Measurements from ENCODE around the gene TLR8. TPM values are rescaled to one million over a fixed set of nuclear protein-coding genes. Genes with fewer than 3 reads are reported as not detected.
"Not testable (repeated sequence)": the region's sequence is repeated elsewhere in the genome, so short reads cannot be mapped to it uniquely, and the experiment has no call there.

TLR8 gene
- total RNA-seq, 1 donor from 2014 or later: not detected

DNA sequence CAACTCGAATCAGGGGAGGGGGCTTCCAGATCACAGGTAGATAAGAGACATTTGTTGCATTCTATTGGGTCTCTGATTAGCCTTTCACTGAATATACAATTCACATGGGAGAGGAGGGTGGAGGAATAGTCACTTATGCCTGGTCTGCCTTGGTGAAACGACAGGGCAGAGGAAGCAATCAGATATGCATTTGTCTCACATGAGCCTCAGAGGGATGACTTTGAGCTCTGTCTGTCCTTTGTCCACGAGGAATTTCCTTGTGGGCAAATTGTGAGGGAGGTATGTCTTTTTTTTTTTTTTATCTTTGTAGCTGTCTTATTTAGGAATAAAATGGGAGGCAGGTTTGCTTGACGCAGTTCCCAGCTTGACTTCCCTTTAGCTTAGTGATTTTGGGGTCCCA is 40.0 kb downstream of the TLR8 start:
- DNase-seq (ENCODE audit: low read depth, low spot score): no peak

DNA sequence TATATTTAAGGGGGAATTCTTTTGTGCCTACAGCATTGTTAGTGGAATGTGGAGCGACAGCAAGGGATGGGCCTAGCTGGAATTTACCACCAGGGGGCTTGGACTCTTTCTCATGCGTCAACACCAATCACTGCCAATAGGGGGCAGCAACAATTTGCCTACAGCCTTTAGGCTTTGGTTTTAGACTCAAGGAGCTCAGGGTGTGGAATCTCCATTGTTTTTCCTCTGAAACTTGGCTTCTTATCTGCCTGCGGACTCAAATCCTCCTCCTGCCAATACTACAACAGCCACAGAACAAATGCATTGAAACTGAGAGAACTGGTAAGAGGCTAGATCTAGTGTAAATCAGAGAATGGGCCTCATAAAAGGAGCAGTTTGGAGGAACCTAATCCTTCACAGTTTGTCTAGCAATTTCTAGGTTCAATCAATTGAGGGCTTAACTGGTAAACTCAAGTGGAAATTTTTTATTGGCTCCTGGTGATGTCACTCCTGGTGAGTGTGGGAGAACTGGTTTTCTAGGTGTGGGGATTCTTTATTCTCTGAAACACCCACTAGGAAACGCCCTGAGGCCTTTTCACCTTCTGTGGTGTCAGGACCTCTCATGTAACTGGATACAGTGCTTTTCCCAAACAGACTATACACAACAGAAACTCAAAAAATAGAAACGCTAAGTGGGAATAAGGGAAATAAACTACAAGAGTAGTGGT is 40.6 kb downstream of the TLR8 start:
- peak; percentile 71 for DNase-seq (ENCODE audit: low read depth, low spot score)

DNA sequence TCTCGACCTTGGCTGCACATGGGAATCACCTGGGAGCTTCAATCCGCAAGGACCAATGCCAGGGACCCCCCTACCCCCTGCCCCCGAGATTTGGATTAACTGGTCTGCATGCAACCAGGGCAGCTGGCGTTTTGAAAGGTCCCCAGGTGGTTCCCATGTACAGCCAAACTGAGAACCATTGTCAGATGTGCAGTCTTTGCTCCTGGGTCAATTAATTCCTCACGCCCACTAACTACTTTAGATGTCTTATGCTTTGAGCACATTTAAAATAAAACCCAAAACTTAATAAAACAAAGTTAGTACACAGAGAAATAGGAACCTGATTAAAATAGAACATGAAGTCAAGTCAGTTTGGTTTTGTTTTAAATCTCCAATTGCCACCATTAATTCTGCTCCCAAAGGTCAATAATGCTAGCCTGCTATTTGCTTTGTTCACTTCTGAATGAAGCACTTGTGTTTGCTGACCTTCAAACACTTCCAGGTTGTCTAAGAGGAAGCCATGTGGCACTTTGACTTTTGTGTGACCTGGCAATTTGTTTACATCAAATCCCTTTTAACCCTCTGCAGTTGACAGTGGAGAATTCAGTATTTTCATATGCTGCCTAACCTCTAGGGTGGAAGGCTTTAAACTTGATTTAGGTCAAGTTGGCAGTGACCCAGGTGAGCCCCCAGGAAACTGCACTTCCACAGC is 41.3 kb downstream of the TLR8 start:
- DNase-seq (ENCODE audit: low read depth, low spot score): no peak

DNA sequence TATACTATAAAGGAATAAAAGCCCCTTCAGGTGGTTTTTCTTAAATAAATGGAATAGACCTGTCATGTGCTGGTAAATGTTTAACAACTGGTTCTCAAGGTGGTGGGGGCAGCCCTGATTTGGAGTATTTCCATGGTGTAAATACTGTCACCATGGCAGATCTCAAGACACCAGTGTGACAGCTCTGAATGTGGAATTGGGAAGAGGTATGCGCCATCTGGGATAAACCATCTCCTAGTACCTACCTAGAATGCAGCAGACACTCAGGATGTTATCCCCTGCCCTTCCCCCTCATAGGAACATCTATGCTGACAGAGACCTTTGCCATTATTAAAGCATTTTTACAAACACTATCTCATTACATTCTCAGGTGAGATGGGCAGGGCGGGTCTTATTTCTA is 42.1 kb downstream of the TLR8 start:
- no peak for DNase-seq (ENCODE audit: low read depth, low spot score)

DNA sequence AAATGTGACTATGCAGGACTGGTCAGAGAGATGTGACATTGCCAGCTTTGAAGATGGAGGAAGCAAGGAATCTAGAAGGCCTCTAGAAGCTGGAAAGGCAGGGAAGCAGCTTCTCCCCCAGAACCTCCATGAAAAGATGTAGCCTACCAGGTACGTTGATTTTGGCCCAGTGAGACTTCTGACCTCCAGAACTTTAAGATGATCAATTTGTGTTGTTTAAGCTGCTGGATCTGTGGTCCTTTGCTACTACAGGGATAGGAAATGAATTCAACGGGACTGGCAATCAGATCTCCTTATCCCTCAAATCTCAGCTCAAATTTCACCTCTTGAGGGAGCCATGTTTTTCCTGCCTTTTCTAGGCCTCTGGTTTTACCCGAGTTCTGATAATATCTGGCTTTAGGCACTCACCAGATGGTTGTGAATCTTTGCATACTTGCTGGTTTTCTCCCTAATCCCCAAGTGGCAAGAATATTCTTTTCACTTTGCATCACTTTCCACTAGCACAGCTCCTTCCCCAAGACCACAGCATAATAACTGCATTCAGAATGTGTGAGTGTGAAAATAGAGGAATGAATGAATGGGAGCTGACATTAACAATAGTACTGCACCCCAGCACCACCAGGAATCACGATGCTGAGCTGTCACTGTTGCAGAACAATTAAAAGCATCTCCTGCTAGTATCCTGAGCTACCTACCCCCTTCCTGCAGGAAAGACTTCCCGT is 42.9 kb downstream of the TLR8 start:
- no peak for DNase-seq (ENCODE audit: low read depth, low spot score)

DNA sequence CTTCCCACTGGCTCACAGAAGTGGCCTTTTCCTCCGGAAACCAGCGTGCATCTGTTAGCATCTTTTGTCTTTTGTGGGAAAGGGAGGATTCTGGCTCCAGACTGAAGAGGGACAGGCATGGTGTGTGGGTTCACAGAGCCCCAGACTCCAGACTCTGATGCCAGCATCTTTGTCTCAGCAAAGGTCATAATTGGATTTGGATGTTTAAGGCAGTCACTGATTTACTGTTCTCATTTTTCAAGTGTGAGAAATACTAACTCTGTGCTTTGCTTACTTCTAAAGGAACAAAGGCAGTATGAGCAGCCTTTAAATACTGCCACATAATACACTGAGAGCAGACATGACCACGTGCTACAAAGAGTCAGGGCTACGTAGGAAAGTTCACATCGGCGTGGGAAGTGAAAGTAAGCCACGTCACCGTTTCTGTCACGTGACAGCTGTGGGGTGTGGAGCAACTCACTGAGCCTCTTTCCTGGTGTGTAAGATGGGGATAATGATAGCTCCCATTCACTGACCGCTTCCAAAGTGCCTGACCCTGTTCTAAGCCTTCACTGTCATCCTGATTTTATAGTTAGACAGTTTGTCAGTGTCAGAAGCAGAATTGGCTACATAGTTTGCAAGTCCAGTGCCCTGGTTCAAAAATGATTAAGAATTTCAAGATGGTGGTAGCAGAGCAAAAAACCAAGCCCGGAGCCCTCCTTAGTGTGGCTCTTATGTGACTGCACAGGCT is 43.7 kb downstream of the TLR8 start:
- peak; percentile 68 for DNase-seq (ENCODE audit: low read depth, low spot score)

DNA sequence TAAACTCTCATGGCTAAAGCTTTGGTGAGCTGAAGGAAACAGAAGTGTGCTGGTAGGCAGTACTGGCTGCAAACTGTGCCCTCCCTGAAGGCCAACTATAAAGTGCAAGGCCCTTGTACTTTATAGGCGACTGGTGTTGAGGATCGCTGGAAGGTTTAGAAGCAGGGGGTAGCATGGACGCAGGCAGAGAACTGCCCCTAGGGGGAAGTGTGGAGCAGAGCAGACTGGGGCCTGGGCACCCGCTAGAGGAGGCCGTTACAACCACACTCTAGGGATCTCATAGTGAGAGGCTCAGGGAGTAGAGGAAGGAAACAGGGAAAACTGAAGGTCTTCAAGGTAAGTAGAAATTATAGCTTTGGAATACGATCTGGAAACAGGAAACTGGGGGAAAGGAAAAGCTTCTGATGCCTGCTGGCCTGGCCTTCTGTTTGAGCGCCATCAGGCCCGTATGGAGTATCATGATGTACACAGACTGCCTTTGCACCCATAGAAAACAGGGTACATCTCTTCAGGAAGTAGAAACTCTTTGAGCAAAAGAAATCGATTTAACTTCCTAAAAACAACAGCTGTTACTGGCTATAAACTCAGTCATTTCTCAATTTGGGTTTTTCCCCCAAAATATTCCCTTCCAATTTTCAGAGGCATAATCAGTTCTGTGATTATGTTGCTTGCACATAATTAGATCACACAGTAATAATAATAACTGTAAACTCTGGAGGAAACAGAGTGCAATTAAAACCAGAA is 44.6 kb downstream of the TLR8 start:
- no peak for DNase-seq (ENCODE audit: low read depth, low spot score)

DNA sequence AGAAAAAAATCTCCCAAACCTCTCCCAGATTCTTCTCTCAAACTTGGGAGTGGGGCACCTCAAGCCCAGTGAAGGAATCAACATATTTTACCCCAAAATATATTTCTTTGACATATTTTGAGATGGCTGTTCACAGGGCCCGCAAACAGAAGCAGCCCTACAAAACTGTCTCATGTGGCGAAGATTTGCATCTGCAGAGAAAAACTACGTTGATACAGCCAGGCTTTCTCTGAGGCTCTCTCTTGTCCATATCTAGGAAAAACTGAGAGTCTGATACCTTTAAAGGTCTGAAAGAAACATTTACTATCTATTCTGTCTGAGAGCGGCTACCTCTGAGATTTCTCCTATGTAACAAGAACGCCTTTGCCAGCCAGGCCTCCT is 45.2 kb downstream of the TLR8 start:
- no peak for DNase-seq (ENCODE audit: low read depth, low spot score)

DNA sequence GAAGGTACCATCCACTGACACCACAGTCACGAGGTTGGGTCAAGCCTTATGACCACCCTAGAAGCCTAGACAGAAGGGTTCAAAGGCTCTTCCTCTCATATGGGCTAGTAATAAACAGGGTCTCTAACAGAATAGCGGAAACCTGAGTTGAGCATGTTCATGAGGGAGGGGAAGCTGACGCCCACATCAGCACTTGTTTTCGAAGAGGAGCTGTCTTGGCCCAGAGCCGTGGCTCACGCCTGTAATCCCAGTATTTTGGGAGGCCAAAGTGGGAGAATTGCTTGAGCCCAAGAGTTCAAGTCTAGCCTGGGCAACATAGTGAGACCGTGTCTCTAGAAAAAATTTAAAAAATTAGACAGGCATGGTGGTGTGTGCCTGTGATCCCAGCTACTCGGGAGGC is 47.0 kb downstream of the TLR8 start:
- DNase-seq (ENCODE audit: low read depth, low spot score): no peak

DNA sequence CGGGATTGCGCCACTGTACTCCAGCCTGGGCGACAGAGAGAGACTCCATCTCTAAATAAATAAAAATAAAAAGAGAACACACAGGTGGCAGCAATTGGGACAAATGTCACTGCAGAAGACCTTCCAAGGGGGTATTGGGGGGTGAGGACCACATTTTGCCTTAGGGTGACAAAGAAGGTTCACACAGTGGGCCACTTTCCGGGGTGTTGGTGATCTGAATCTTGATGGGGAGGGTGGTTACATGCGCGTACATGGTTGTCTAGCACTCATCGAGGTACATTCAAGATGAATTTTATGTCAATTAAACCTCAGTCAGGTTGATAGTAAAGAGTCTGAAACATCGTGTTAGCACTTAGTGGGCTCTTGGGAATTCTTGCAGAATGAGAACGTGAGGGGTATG is 48.0 kb downstream of the TLR8 start:
- DNase-seq (ENCODE audit: low read depth, low spot score): no peak

DNA sequence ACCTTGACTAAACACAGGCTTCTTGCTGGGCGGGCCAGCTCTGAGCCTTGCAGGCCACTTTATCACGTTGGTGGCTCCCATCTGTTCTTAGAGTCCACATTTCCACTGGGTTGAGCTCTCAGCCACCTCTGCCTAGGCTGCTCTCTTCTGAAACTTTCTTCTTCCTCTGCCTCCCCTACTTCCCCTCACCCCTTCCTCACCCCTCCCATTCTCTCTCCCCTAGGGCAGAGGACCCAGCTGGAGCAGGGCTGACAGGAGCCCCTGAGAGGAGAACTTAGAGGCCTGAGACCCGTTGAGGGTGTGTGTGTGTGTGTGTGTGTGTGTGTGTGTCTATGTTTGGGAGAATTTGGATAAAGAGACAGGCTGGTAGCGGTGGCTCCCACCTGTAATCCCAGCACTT is 48.6 kb downstream of the TLR8 start:
- DNase-seq (ENCODE audit: low read depth, low spot score): no peak

DNA sequence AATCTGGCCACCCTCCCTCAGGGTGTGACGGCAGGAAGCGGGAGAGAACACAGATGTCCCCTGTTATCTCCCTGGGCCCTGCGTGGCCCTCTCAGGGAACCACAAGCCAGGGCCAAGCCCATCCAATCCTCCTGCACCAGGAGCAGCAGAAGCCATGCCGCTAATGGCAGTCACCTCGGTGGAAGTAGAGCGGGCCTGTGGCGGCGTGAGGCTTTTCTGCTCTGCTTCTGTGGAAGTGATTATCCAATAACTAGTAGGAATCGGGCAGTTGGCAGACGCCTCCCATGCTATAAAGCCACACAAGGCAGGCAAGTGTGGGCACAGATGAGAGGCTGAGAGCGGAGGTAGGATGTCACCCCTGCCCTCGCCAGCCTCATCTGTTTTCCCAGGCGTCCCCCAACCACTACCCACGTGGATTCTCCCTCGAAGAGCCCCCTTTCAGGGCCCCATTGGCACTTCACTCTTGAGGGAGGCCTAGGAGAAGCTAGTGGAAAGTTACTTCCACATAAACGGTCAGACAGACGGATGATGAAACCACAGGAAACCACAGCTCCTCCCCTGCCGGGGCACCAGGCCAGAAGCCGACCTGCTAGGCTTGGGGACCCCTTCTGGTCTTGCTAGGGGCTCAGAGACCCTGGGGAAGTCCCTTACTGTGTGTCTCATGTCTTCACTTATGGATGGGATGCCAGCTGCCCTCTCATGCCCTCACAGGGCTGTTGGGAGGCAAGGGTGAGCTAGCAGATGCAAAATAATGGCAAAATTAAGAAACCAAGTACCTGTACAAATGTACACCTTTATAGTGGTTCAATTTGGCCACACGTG is 49.7 kb downstream of the TLR8 start:
- no peak for DNase-seq (ENCODE audit: low read depth, low spot score)

DNA sequence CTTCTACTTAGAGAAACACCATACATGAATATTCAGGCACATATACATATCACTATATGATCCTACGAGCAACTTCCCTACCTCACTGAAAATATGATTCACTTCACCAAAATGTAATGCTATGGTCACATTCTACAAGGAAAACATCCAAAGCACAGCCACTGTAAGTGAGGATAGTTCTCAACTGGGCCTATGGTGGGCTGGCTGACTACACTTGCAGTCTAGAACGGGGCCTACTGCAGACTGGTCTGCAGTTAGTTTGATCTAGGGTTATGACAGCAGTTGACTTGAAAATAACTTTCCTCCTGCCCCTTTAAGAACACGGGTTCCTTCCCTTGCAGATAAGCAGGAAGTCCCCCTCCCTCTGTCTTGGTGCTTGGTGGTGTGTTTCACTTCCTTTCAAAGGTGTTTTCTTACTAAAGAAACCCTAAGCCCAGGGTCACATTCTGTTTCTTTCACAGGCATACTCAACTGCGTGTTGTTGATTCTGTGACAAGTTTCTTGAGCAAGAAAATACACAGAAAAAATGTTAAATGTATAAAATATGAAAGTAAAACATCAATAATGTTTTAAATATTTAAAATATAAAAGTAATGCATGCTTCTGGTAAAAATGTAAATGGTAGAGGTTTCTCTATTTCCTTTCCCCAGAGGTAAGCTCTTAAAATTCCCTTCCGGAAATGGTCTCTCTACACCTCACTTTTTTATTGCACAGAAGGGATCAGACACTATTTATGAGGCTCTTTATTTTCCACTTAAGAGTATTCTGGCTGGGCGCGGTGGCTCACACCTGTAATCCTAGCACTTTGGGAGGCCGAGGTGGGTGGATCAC is 50.5 kb downstream of the TLR8 start:
- DNase-seq (ENCODE audit: low read depth, low spot score): no peak

DNA sequence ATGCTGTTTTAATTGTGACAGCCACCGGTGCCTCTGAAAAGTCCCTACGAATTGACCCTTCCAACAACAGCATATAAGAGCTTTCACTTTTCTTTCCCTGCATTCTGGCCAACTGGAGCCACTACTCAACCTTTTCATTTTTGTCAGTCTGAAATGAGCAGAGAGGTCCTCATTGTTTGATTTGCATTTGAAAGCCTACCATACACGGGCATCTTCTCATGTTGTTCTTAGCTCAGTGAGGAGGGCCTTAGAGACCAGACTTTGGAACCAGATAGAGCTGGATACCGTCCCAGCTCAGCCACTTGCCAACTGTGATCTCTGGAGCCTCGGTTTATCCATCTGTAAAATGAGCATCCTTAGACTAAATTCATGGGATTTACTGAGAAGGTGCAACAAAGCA is 51.6 kb downstream of the TLR8 start:
- no peak for DNase-seq (ENCODE audit: low read depth, low spot score)

DNA sequence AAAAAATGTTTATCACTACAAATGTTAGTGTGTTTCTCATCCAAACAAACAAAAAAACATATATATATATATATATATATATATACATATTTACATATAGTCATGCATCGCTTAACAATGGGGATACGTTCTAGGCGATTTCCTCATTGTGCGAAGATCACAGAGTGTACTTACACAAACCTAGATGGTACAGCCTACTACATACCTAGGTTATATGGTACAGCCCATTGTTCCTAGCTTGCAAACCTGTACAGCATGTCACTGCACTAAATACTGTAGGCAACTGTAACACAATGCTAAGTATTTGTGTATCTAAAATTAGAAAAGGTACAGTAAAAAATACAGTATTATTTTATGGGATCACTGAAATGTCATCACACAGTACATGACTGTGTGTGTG is 52.0 kb downstream of the TLR8 start:
- DNase-seq (ENCODE audit: low read depth, low spot score): no peak

DNA sequence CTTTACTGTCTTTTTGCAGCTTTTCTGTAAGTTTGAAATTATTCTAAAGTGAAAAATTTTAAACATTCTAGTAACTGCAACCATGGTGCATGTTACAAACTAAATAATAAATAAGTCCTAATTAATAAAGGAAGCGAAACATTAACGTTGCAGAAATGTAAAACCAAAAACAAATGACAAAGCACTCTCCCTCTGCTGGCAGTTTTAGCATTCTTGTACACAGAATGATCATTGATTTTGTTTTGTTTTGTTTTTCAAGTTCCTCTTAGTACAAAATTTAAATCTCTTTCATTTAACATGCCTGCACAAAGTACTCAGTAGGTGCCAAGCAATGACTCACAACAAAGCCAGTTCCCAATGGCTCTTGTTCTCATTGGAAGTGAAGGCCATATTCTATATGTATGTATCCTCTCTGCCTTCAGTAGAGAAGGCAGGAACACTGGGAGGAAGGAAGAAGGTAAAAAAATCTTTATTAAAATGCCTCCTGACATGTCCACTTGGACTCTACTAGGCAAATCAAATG is 54.8 kb downstream of the TLR8 start:
- no peak for DNase-seq (ENCODE audit: low read depth, low spot score)

DNA sequence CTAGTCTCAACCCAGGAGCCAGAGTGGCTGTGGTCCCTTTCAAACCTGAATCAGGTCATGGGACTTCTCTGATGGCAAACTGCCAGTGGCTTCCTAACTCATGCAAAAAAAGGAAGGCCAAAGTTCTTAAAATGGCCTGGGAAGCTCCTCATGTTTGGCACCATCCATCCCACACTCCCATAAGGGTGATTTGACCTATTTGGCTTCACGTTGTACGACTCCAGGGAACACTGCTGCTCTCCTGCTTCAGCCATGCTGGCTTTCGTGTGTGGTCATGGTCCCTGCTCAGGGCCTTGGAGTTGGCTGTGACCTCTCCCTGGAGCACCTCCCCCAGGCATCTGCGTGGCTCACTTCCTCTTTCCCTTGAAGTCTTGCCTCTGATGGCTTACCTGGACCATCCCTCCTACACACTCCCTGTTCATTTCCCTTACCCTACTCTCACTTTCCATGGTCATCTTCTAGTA is 55.7 kb downstream of the TLR8 start:
- no peak for DNase-seq (ENCODE audit: low read depth, low spot score)

DNA sequence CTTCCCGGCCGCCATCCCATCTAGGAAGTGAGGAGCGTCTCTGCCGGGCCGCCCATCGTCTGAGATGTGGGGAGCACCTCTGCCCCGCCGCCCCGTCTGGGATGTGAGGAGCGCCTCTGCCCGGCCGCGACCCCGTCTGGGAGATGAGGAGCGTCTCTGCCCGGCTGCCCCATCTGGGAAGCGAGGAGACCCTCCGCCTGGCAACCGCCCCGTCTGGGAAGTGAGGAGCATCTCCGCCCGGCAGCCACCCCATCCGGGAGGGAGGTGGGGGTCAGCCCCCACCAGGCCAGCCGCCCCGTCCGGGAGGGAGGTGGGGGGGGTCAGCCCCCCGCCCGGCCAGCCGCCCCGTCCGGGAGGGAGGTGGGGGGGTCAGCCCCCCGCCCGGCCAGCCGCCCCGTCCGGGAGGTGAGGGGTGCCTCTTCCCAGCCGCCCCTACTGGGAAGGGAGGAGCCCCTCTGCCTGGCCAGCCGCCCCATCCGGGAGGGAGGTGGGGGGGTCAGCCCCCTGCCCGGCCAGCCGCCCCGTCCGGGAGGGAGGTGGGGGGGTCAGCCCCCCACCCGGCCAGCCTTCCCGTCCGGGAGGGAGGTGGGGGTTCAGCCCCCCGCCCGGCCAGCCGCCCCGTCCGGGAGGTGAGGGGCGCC is 56.9 kb downstream of the TLR8 start:
- not testable (repeated sequence) for DNase-seq (ENCODE audit: low read depth, low spot score)

Data from pulmonary artery endothelial cell (primary cell).